HEK293T (cell line): Measurements from ENCODE around the gene TEDC2.

ENCODE experiments used
- CTCF ChIA-PET: fragments of 350-600 bp; formaldehyde crosslinking; extraction: SDS; loops from one replicate; lab custom pipeline; 2021; ENCODE audit warnings: antibody characterized with exemption, inconsistent platforms; lab: Yijun Ruan, JAX
- POLR2A ChIA-PET: fragments of 350-600 bp; formaldehyde crosslinking; extraction: SDS; loops from one replicate; lab custom pipeline; 2020; ENCODE audit warnings: antibody characterized with exemption, inconsistent platforms; lab: Yijun Ruan, JAX
- DNase-seq: peaks from one replicate; pipeline ENCODE4 v3.0.0; 2012; ENCODE audit warnings: mixed read lengths; ENCODE audit errors: extremely low spot score
- ARNT ChIP-seq: fragments of 450-650 bp; IDR thresholded peaks from 2 replicates; pipeline ENCODE4 v1.6.1; 2017; ENCODE audit warnings: mild to moderate bottlenecking
- BHLHE40 ChIP-seq: fragments of 450-650 bp; IDR thresholded peaks from 2 replicates; pipeline ENCODE4 v1.6.1; 2016; ENCODE audit warnings: mild to moderate bottlenecking, moderate library complexity, borderline replicate concordance
- CTBP1 ChIP-seq: fragments of 450-650 bp; IDR thresholded peaks from 2 replicates; pipeline ENCODE4 v1.6.1; 2016; ENCODE audit warnings: borderline replicate concordance
- ELF4 ChIP-seq: fragments of 450-650 bp; IDR thresholded peaks from 2 replicates; pipeline ENCODE4 v1.6.1; 2017; ENCODE audit warnings: antibody characterized with exemption
- FOXA1 ChIP-seq: fragments of 450-650 bp; IDR thresholded peaks from 2 replicates; pipeline ENCODE4 v1.6.1; 2016; ENCODE audit warnings: mild to moderate bottlenecking
- FOXK2 ChIP-seq: fragments of 450-650 bp; IDR thresholded peaks from 2 replicates; pipeline ENCODE4 v1.6.1; 2016; ENCODE audit warnings: mild to moderate bottlenecking
- FOXM1 ChIP-seq: fragments of 450-650 bp; IDR thresholded peaks from 2 replicates; pipeline ENCODE4 v1.6.1; 2017; ENCODE audit warnings: mild to moderate bottlenecking, borderline replicate concordance
- HDGF ChIP-seq: fragments of 450-650 bp; IDR thresholded peaks from 2 replicates; pipeline ENCODE4 v1.6.1; 2017; ENCODE audit warnings: antibody characterized with exemption, borderline replicate concordance
- L3MBTL2 ChIP-seq: fragments of 450-650 bp; conservative IDR thresholded peaks from 2 replicates; pipeline ENCODE4 v1.6.1; 2016; ENCODE audit warnings: mild to moderate bottlenecking
- LEF1 ChIP-seq: fragments of 450-650 bp; IDR thresholded peaks from 2 replicates; pipeline ENCODE4 v1.6.1; 2017; ENCODE audit warnings: mild to moderate bottlenecking, borderline replicate concordance
- NFRKB ChIP-seq: fragments of 450-650 bp; IDR thresholded peaks from 2 replicates; pipeline ENCODE4 v1.6.1; 2016; ENCODE audit warnings: mild to moderate bottlenecking, moderate library complexity
- SP1 ChIP-seq: fragments of 450-650 bp; IDR thresholded peaks from 2 replicates; pipeline ENCODE4 v1.6.1; 2017
- SUZ12 ChIP-seq: fragments of 450-650 bp; IDR thresholded peaks from 2 replicates; pipeline ENCODE4 v1.6.1; 2016; ENCODE audit warnings: mild to moderate bottlenecking
- TARDBP ChIP-seq: fragments of 450-650 bp; IDR thresholded peaks from 2 replicates; pipeline ENCODE4 v1.6.1; 2016
- ZNF384 ChIP-seq: fragments of 450-650 bp; IDR thresholded peaks from 2 replicates; pipeline ENCODE4 v1.6.1; 2016
- TF ChIP-seq, protein P1 (sequence below): fragments of 450-650 bp; IDR thresholded peaks from 2 replicates; pipeline ENCODE4 v1.6.1; 2016

TEDC2 gene

GRCh38 chr16:2487903-2488531, 28.1 kb downstream of the TEDC2 start:
- no peak for TF ChIP-seq ELF4
- TF ChIP-seq SP1, result no peak
- no peak for TF ChIP-seq FOXM1
- TF ChIP-seq SUZ12, result no peak
- TF ChIP-seq LEF1, result no peak
- TF ChIP-seq, protein P1, sequence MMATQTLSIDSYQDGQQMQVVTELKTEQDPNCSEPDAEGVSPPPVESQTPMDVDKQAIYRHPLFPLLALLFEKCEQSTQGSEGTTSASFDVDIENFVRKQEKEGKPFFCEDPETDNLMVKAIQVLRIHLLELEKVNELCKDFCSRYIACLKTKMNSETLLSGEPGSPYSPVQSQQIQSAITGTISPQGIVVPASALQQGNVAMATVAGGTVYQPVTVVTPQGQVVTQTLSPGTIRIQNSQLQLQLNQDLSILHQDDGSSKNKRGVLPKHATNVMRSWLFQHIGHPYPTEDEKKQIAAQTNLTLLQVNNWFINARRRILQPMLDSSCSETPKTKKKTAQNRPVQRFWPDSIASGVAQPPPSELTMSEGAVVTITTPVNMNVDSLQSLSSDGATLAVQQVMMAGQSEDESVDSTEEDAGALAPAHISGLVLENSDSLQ, result no peak
- TF ChIP-seq L3MBTL2, result no peak
- no peak for DNase-seq
- CTCF ChIA-PET, result interaction anchor here (1.1 kb wide), 1 partner anchor 13 kb away, joined by 5 read pairs; no protein-coding TSS in a partner anchor
- POLR2A ChIA-PET, result interaction anchor here (1.1 to 2.1 kb wide), 2 partner anchors 11 to 13 kb away, joined by 6 to 7 read pairs; partner anchors contain the start of gene TBC1D24

DNA sequence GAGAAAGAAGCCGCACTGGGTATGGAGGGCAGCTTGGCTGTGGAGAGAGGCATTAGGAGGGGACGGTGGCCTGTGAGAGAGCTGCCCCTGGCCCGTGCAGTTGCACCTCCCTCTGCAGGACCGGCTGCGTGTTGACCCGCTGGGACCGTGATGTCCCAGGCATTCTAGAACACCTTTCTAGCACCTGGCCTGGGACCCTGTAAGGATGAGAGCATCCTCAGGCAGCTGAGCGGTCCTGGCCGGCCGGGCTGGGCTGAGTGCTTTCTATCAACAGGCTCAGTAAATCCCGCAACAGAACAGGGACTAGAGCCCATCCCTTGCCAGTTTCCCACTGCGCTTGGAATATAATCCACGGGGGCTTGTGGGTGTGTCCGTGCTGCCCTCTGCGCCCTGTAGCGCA, 29.7 kb downstream of the TEDC2 start:
- DNase-seq, result no peak
- ChIA-PET CTCF (no interaction called here), POLR2A (interaction anchor here (0.7 kb wide), 1 partner anchor 15 kb away, joined by 3 read pairs; no protein-coding TSS in a partner anchor)
- no peak for TF ChIP-seq SP1
- TF ChIP-seq CTBP1, result no peak
- TF ChIP-seq L3MBTL2, result no peak
- no peak for TF ChIP-seq FOXA1
- no peak for TF ChIP-seq LEF1
- no peak for TF ChIP-seq SUZ12
- TF ChIP-seq ARNT, result no peak
- TF ChIP-seq FOXM1, result no peak
- TF ChIP-seq ELF4, result no peak
- no peak for TF ChIP-seq ZNF384
- no peak for TF ChIP-seq HDGF
- TF ChIP-seq BHLHE40, result no peak
- no peak for TF ChIP-seq TARDBP
- TF ChIP-seq FOXK2, result no peak
- TF ChIP-seq, protein P1, result no peak
- TF ChIP-seq NFRKB, result no peak

DNA sequence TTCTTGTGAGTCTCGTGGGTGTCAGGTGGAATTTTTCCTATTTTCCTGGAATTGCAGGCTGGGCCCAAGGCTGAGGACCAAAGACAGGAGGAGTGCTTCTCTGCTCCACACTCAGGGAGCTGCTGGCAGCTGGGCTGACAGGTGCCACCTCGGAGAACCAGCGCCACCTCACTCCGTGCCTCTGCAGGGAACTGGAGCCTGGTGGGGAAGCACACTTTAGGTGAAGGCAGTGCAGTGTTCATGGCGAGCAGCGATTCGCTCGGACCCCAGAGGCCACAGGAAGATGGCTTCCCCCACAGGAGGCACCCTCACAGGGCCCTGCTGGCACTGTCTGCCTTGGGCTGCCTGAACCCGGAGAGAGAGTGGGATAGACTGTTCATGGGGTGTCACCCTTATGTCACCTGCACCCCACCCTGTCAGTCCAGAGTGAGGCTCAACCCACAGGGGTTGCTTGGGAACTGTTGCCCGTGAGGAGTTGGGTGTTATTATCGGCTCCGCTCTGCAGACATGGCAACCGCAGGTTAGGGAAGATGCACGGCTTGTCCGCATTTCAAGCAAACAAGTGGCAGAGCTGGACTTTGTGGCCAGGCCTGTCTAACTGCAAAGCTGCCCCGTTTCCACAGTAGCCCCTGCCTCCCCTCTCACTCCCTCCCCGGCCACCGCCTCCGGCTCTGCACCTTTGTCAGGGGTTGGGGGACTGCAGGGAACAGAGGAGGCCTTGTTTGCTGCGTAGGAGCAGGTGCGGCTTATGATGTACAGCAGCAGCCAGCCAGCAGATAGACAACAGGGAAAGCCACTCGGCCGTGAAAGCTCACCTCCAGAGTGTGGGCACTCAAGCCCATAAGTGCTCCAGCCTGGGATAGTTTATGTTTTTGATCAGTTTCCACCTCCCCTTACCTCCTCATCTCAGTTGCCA, 30.5 kb downstream of the TEDC2 start:
- CTCF ChIA-PET, result no interaction called here
- POLR2A ChIA-PET, result interaction anchor here (0.7 kb wide), 1 partner anchor 16 kb away, joined by 3 read pairs; no protein-coding TSS in a partner anchor
- TF ChIP-seq, protein P1, result no peak
- TF ChIP-seq LEF1 (no peak), ZNF384 (no peak), BHLHE40 (no peak), FOXK2 (no peak), L3MBTL2 (no peak), SUZ12 (no peak), CTBP1 (no peak), FOXA1 (no peak)
- DNase-seq, result no peak

DNA sequence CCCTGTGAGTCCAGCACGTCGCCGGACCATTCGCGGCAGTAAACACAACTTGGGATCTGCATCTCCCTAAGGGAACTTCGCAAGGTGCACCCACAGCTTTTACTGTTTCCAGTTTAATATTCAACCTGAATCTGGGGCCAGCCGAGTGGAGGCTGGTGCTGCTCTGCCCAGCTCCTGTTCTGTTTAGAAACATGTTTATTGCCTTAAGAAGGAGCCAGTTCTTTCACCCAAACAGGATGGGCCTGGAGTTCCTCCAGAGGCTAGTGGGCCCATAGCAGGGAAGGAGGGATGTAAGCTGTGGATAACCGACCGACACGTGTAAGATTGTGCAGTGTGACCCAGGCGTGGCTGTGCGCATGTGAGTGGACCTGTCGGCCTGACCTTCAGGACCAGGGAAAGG, 32.4 kb downstream of the TEDC2 start:
- CTCF ChIA-PET, result interaction anchor here (0.7 kb wide), 1 partner anchor 9 kb away, joined by 3 read pairs; no protein-coding TSS in a partner anchor
- POLR2A ChIA-PET, result no interaction called here

DNA sequence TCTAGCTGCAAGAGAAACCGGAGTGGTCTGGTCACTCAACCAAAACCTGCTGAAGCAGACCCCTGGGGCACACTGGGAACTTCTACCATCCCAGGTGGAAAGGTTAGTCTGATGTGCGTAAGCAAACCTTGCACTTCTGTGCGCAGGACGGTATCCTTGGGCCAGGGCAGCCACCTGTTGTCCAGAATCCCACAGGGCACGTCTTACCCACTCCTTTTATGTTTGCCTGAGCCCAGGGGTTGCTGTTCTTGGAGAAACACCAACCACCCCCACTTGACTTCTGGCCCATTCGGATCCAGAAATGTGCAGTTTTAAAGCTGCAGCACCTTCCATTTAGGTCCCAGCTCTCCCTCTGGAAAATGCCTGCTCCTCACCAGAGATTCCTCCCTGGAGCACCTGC, 33.7 kb downstream of the TEDC2 start:
- TF ChIP-seq ZNF384 (no peak), FOXK2 (no peak), HDGF (no peak), FOXM1 (no peak), BHLHE40 (no peak), ARNT (no peak), ELF4 (no peak), FOXA1 (no peak), NFRKB (no peak), L3MBTL2 (no peak), SUZ12 (no peak), LEF1 (no peak), TARDBP (no peak), SP1 (no peak), CTBP1 (no peak)
- TF ChIP-seq, protein P1, result no peak
- ChIA-PET CTCF (no interaction called here), POLR2A (no interaction called here)
- DNase-seq, result no peak

More for the DNA sequence above, 32.4 kb downstream of the TEDC2 start:
- TF ChIP-seq CTBP1 (no peak), L3MBTL2 (no peak), LEF1 (no peak), HDGF (no peak)
- TF ChIP-seq, protein P1, result no peak
- DNase-seq, result no peak
